Type B pancreatic cell (in vitro differentiated cells): ENCODE data around the gene IL33. TPM values are rescaled to one million over a fixed set of nuclear protein-coding genes. Genes with fewer than 3 reads are reported as not detected.

Source experiments
- DNase-seq: peaks from one replicate; pipeline ENCODE4 v3.0.0; 2021; ENCODE audit warnings: mixed read lengths; ENCODE audit not compliant: unreplicated experiment; ENCODE audit errors: extremely low spot score
- H3K27ac Mint-ChIP-seq: 2 replicates; pipeline ENCODE4 v1.8.0; 2021; ENCODE audit warnings: mild to moderate bottlenecking, mixed read lengths
- H3K27me3 Mint-ChIP-seq: 2 replicates; pipeline ENCODE4 v1.8.0; 2021; ENCODE audit warnings: mixed read lengths
- H3K36me3 Mint-ChIP-seq: 2 replicates; pipeline ENCODE4 v1.8.0; 2021; ENCODE audit warnings: mixed read lengths
- H3K4me1 Mint-ChIP-seq: one replicate; pipeline ENCODE4 v1.8.0; 2021; ENCODE audit warnings: mixed read lengths; ENCODE audit not compliant: unreplicated experiment
- H3K4me3 Mint-ChIP-seq: 2 replicates; pipeline ENCODE4 v1.8.0; 2021; ENCODE audit warnings: mild to moderate bottlenecking, mixed read lengths
- H3K9me3 Mint-ChIP-seq: 2 replicates; pipeline ENCODE4 v1.8.0; 2021; ENCODE audit warnings: mixed read lengths
- CTCF ChIP-seq: fragments of 200-600 bp; sonication (generic); conservative IDR thresholded peaks from 2 replicates; pipeline ENCODE4 v1.5.0; 2021; ENCODE audit warnings: antibody characterized with exemption, mild to moderate bottlenecking
- total RNA-seq: library from RNA; stranded (reverse); gene quantifications from 2 replicates; pipeline ENCODE4 v1.2.1, GENCODE V29; 2021; ENCODE audit warnings: low replicate concordance

Gene IL33
- total RNA-seq, 1 donor from 2014 or later, result 13.3 TPM

- TF ChIP-seq CTCF, result peak; percentile 57
- Mint-ChIP-seq H3K4me3 (no peak overlapping the region), H3K36me3 (no peaks in the 10 kb centered on the region), H3K9me3 (no peaks in the 10 kb centered on the region), H3K27ac (no peak overlapping the region), H3K4me1 (no peaks in the 10 kb centered on the region), H3K27me3 (no peaks in the 10 kb centered on the region)
- DNase-seq, result no peak
Measured at GRCh38 chr9:6194934-6195333, 20.7 kb upstream of the IL33 start.

DNA sequence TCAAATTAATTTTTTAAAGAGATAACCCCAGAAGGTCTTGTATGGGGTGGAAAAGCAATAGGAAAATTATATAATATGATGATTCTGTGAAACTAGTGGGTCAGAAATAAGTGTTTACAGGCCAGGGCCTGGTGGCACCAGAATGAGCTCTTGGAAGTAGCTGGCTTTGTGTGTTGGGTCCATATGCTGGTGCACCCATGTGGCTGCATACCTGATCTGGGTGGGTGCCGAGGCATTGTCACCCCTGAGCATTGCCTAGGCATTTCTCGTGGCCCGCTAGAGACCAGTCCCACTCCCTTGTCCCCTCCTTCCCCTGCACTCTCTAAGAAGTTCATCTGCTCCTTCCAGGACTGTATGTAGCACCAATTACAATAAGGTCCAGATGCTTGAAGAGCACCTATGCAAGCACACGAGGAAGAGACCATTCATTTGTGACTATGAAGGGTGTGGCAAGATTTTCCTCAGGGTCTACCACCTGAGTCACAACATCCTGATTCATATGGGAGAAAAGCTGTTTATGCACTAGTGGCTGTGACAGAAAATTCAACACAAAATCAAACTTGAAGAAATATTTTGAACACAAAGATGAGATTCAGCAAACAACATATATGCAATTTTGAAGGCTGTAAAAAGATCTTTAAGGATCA is 19.8 kb upstream of the IL33 start:
- Mint-ChIP-seq H3K4me3 (no peak overlapping the region), H3K4me1 (no peaks in the 10 kb centered on the region), H3K27ac (no peak overlapping the region), H3K27me3 (no peaks in the 10 kb centered on the region), H3K36me3 (no peaks in the 10 kb centered on the region), H3K9me3 (no peaks in the 10 kb centered on the region)
- no peak for TF ChIP-seq CTCF
- no peak for DNase-seq

DNA sequence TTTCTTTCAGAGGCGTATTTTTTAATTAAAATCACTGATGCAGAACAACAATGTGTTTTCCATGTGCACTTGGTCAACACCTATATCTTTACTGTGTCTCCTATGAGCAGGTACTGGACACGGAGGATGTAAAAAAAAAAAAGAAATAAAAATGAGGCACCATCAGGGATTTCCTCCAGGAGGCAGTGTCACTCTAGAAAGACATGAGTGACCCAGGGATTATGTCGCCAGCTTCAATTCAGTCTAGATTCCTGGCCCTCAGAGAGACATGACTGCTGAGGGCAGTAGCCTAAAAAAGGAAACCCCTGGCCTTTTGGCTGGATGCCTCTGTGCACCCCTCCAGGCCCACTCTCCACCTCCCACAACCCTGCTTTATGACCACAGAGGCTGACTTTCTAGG is 18.3 kb upstream of the IL33 start:
- no peaks in the 10 kb centered on the region for H3K4me1 Mint-ChIP-seq
- H3K4me3 Mint-ChIP-seq, result no peak overlapping the region
- no peak overlapping the region for H3K27ac Mint-ChIP-seq
- no peaks in the 10 kb centered on the region for H3K27me3 Mint-ChIP-seq
- H3K9me3 Mint-ChIP-seq, result no peaks in the 10 kb centered on the region
- no peak for DNase-seq
- no peaks in the 10 kb centered on the region for H3K36me3 Mint-ChIP-seq
- peak; percentile 56 for TF ChIP-seq CTCF

GRCh38 chr9:6198251-6198650 is 17.4 kb upstream of the IL33 start:
- Mint-ChIP-seq H3K9me3 (no peaks in the 10 kb centered on the region), H3K4me1 (no peaks in the 10 kb centered on the region), H3K4me3 (no peak overlapping the region), H3K27ac (no peak overlapping the region), H3K36me3 (no peaks in the 10 kb centered on the region), H3K27me3 (no peaks in the 10 kb centered on the region)
- no peak for DNase-seq
- no peak for TF ChIP-seq CTCF

- no peak overlapping the region for H3K27ac Mint-ChIP-seq
- no peak for TF ChIP-seq CTCF
- H3K27me3 Mint-ChIP-seq, result peaks cover 5% of the 10 kb centered on the region
- H3K36me3 Mint-ChIP-seq, result no peaks in the 10 kb centered on the region
- no peaks in the 10 kb centered on the region for H3K9me3 Mint-ChIP-seq
- H3K4me1 Mint-ChIP-seq, result no peaks in the 10 kb centered on the region
- no peak overlapping the region for H3K4me3 Mint-ChIP-seq
- DNase-seq, result no peak
Measured at GRCh38 chr9:6199596-6199995, 16.0 kb upstream of the IL33 start.

DNA sequence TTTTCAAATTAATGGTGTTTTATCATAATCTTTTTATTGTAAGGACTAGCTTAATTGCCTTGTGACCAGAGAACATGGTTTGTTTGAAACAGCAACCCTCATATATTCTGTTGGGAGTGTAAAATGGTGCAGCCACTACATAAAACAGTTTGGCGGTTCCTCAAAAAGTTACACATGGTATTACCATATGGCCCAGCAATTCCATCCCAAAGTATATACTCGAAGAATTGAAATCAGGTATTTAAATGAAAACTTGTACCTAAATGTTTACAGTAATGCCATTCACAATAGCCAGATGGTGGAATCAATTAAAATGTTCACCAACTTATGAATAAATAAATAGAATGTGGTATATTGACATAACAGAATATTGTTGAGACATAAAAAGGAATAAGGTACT is 14.8 kb upstream of the IL33 start:
- DNase-seq, result no peak
- Mint-ChIP-seq H3K4me1 (no peaks in the 10 kb centered on the region), H3K4me3 (no peak overlapping the region), H3K27ac (no peak overlapping the region), H3K27me3 (peaks cover 5% of the 10 kb centered on the region), H3K36me3 (no peaks in the 10 kb centered on the region), H3K9me3 (no peaks in the 10 kb centered on the region)
- no peak for TF ChIP-seq CTCF
